Measurements from ENCODE around the gene RABL3. TPM values are rescaled to one million over a fixed set of nuclear protein-coding genes. Genes with fewer than 3 reads are reported as not detected.

Gene RABL3
- total and polyA plus RNA-seq, 2 donors = 18.2 to 19.1 TPM

DNA sequence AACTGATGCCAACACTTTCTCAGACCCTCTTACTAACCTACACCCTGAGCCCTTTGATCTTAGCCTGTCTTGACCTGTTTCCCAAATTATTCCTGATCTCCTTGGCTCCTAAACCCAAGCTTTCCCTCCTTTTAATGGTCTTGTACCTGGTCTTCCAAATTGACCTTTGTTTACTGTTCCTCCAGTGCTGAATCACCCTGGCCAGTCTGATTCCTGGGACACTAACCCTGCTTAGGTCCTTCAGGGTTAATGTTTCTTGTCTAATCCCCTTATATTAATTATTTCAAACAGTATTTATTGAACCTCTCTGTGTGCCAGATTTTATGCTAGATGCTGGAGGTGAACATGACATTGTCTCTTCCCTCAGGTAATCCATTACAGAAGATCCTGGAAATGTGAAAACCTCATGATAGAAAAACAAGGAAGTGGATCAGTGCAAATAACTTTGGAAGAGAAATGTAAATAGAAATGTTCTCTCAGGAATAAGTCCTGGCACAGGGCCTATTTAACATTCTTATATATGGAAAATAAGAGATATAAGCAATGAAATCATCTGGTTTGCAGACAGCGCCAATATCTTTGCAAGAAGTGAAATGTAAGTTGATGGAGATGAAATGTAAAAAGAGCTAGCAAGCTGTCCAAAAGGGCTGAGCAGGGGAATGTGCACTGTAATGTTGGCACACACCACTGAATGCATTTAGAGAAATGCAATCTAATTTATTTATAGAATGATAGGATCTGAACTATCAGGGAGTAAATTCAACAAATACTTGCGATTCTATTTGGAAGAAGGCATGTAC, 81.0 kb downstream of the RABL3 start:
- Histone ChIP-seq H3K36me3 (ENCODE audit: insufficient read depth) (no peaks in the 10 kb centered on the region), H3K27ac (ENCODE audit: low read depth) (no peak overlapping the region), H3K4me3 (ENCODE audit: low read depth, low read length) (no peak overlapping the region), H3K4me1 (ENCODE audit: insufficient read depth) (no peaks in the 10 kb centered on the region)
- no peak for DNase-seq (ENCODE audit: extremely low spot score)
- 6% methylated on average over 2 of the region's 2 CpGs for WGBS

GRCh38 chr3:120659834-120660233, 82.5 kb downstream of the RABL3 start:
- WGBS = 88% methylated on average over 2 of the region's 2 CpGs
- Histone ChIP-seq H3K36me3 (ENCODE audit: insufficient read depth) (no peaks in the 10 kb centered on the region), H3K4me1 (ENCODE audit: insufficient read depth) (no peaks in the 10 kb centered on the region), H3K4me3 (ENCODE audit: low read depth, low read length) (no peak overlapping the region), H3K27ac (ENCODE audit: low read depth) (no peak overlapping the region)
- no peak for DNase-seq (ENCODE audit: extremely low spot score)

DNA sequence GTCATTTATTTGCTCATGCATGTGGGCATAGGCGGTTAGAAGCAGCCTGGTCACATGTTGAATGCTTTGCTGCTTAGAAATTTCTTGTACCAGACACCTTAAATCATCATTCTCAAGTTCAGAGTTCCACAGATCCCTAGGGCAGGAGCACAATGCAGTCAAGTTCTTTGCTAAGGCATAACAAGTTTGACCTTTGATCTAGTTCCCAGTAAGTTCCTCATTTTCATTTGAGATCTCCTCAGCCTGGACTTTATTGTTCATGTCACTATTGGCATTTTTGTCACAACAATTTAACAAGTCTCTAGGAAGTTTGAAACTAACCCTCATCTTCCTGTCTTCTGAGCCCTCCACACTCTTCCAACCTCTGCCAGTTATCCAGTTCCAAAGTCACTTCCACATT, 83.0 kb downstream of the RABL3 start:
- Histone ChIP-seq H3K36me3 (ENCODE audit: insufficient read depth) (no peaks in the 10 kb centered on the region), H3K4me3 (ENCODE audit: low read depth, low read length) (no peak overlapping the region), H3K27ac (ENCODE audit: low read depth) (no peak overlapping the region), H3K4me1 (ENCODE audit: insufficient read depth) (no peaks in the 10 kb centered on the region)
- WGBS = 91% methylated on average over 1 of the region's 1 CpG
- no peak for DNase-seq (ENCODE audit: extremely low spot score)

DNA sequence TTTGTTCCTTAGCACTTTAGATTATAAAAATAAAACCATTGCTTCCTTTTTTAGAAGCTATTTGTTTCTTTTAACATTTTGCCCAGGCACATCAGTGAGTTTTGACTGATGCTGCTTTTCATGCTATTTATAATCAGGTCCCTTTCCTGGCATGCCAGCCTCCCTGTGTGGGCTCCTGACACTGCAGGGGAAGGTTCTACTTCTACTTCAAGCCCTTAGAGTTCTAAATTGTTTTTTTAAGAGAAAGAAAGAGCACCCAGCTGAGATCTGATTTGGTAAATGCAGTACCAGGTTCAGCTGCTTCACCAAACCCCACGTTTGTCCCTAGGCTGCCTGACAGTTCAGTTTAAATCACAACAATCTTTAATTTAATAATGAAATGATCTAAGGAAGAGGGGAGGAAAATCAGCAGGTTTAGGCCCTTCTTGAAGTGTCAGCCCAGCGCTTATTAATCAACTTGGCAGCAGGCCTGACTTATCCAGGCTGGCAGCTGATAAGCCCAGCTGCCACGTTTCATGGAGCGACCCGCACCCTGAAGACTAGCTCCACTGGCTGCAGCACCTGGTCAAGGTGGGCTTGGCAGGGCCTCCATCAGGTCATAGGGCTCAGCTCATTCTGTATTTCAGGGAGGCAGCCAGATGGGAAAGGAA, 89.3 kb downstream of the RABL3 start:
- Histone ChIP-seq H3K36me3 (ENCODE audit: insufficient read depth) (no peaks in the 10 kb centered on the region), H3K27ac (ENCODE audit: low read depth) (no peak overlapping the region), H3K4me1 (ENCODE audit: insufficient read depth) (no peaks in the 10 kb centered on the region), H3K4me3 (ENCODE audit: low read depth, low read length) (no peak overlapping the region)
- 75% methylated on average over 5 of the region's 5 CpGs for WGBS
- no peak for DNase-seq (ENCODE audit: extremely low spot score)

DNA sequence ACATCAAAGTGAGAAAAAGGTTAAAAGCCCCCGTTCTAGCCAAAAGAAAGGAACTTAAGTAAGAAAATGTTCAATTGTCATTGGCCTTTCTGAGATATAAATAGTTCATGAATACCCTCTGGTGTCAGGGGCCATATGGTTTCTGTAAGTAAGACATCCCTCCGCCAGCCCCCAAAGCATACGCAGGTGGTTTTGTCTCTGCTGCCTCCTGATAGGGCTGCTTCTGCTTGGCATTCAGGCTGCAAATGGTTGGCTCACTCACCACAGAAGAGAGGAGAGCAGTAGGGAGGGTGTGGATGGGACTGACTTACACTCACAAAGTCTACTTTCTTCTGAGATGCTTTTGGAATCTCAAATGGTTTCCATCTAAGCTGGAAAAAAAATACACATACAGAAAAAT, 90.0 kb downstream of the RABL3 start:
- Histone ChIP-seq H3K4me3 (ENCODE audit: low read depth, low read length) (no peak overlapping the region), H3K36me3 (ENCODE audit: insufficient read depth) (no peaks in the 10 kb centered on the region), H3K27ac (ENCODE audit: low read depth) (no peak overlapping the region), H3K4me1 (ENCODE audit: insufficient read depth) (no peaks in the 10 kb centered on the region)
- 51% methylated on average over 3 of the region's 3 CpGs for WGBS
- no peak for DNase-seq (ENCODE audit: extremely low spot score)

DNA sequence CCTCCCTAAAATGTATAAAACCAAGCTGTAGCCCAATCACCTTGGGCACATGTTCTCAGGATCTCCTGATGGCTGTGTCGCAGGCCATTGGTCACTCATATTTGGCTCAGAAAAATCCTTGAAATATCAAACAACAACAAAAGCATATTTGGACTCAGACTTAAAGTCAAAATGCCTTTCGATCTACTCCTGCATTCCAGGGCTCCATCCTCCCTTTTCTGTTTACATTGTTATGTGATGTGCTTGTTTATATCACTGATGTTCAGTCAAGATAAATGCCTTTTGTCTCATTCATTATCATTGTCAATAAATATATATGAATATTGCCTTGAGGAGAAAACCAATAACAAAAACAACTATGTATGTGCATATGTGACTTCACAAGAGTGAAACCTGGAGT, 92.0 kb downstream of the RABL3 start:
- H3K36me3 ChIP-seq (ENCODE audit: insufficient read depth) = no peaks in the 10 kb centered on the region
- WGBS = 67% methylated on average over 2 of the region's 2 CpGs
- no peak overlapping the region for H3K4me3 ChIP-seq (ENCODE audit: low read depth, low read length)
- H3K4me1 ChIP-seq (ENCODE audit: insufficient read depth) = no peaks in the 10 kb centered on the region
- no peak overlapping the region for H3K27ac ChIP-seq (ENCODE audit: low read depth)
- DNase-seq (ENCODE audit: extremely low spot score) = no peak

DNA sequence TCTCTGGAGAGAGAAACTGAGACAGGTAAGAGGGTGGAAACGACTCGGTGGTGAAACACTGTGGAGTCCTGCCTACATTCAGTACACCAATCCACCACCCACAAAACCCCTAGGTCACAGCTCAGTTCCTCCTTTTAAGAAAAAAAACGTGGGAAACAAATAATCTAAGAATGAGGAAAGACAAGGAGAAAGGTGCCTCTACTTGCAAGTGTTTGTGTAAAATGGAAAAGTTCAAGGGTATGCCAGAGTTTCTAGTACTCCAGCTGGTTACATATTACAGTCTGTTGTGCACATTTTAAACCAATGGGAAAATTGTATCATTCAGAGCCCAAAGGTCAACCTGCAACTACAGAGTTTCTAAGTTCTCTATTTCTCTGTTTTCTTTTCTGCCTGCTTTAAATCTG, 92.5 kb downstream of the RABL3 start:
- no peaks in the 10 kb centered on the region for H3K4me1 ChIP-seq (ENCODE audit: insufficient read depth)
- no peaks in the 10 kb centered on the region for H3K36me3 ChIP-seq (ENCODE audit: insufficient read depth)
- DNase-seq (ENCODE audit: extremely low spot score) = no peak
- WGBS = 73% methylated on average over 3 of the region's 3 CpGs
- H3K4me3 ChIP-seq (ENCODE audit: low read depth, low read length) = no peak overlapping the region
- no peak overlapping the region for H3K27ac ChIP-seq (ENCODE audit: low read depth)

- Histone ChIP-seq H3K36me3 (ENCODE audit: insufficient read depth) (no peaks in the 10 kb centered on the region), H3K27ac (ENCODE audit: low read depth) (no peak overlapping the region), H3K4me3 (ENCODE audit: low read depth, low read length) (no peak overlapping the region), H3K4me1 (ENCODE audit: insufficient read depth) (no peaks in the 10 kb centered on the region)
- no peak for DNase-seq (ENCODE audit: extremely low spot score)
- 91% methylated on average over 5 of the region's 5 CpGs for WGBS
These were observed 94.0 kb downstream of the RABL3 start for GRCh38 chr3:120648290-120648689.

GRCh38 chr3:120646771-120647432, 95.4 kb downstream of the RABL3 start:
- H3K36me3 ChIP-seq (ENCODE audit: insufficient read depth) = no peaks in the 10 kb centered on the region
- H3K4me3 ChIP-seq (ENCODE audit: low read depth, low read length) = no peak overlapping the region
- WGBS = 53% methylated on average over 5 of the region's 5 CpGs
- no peaks in the 10 kb centered on the region for H3K4me1 ChIP-seq (ENCODE audit: insufficient read depth)
- no peak for DNase-seq (ENCODE audit: extremely low spot score)
- no peak overlapping the region for H3K27ac ChIP-seq (ENCODE audit: low read depth)

- Histone ChIP-seq H3K4me3 (ENCODE audit: low read depth, low read length) (no peak overlapping the region), H3K4me1 (ENCODE audit: insufficient read depth) (no peaks in the 10 kb centered on the region), H3K27ac (ENCODE audit: low read depth) (no peak overlapping the region), H3K36me3 (ENCODE audit: insufficient read depth) (no peaks in the 10 kb centered on the region)
- WGBS = 49% methylated on average over 5 of the region's 5 CpGs
- no peak for DNase-seq (ENCODE audit: extremely low spot score)
These were observed 97.1 kb downstream of the RABL3 start for GRCh38 chr3:120645083-120645845.

GRCh38 chr3:120642368-120642948, 99.9 kb downstream of the RABL3 start:
- 71% methylated on average over 4 of the region's 4 CpGs for WGBS

DNA sequence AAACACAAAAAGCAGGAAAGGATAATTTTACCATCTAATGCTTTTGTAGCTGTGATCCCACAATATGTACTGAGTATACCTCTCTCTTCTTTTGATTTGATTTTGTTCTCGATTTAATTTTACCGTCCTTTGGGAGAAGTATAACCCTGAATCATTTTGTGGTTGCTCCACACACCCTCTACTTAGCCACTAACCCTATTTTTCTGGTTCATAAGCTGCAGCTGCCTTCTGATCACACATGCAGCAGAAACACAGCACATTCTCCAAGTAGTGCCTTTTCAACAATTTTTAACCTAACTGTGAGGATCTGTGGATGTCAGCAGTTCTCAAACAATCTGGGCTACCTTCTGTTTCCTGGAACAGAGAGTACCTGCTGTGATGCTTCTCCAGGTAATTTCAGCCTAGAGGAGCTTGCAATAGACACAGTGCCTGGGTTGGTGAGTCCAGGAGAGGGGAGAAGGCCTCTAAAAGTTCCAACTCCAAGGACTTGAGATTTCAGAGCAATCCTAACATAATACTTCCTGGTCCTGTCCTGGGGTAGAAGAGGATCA, 100.5 kb downstream of the RABL3 start:
- H3K27ac ChIP-seq (ENCODE audit: low read depth) = no peak overlapping the region
- no peak for DNase-seq (ENCODE audit: extremely low spot score)
- 95% methylated on average over 2 of the region's 2 CpGs for WGBS
- H3K4me3 ChIP-seq (ENCODE audit: low read depth, low read length) = no peak overlapping the region
- no peaks in the 10 kb centered on the region for H3K4me1 ChIP-seq (ENCODE audit: insufficient read depth)
- no peaks in the 10 kb centered on the region for H3K36me3 ChIP-seq (ENCODE audit: insufficient read depth)

More at GRCh38 chr3:120642368-120642948, 99.9 kb downstream of the RABL3 start:
- no peak for DNase-seq (ENCODE audit: extremely low spot score)
- Histone ChIP-seq H3K4me3 (ENCODE audit: low read depth, low read length) (no peak overlapping the region), H3K27ac (ENCODE audit: low read depth) (no peak overlapping the region), H3K36me3 (ENCODE audit: insufficient read depth) (no peaks in the 10 kb centered on the region), H3K4me1 (ENCODE audit: insufficient read depth) (no peaks in the 10 kb centered on the region)

DNA sequence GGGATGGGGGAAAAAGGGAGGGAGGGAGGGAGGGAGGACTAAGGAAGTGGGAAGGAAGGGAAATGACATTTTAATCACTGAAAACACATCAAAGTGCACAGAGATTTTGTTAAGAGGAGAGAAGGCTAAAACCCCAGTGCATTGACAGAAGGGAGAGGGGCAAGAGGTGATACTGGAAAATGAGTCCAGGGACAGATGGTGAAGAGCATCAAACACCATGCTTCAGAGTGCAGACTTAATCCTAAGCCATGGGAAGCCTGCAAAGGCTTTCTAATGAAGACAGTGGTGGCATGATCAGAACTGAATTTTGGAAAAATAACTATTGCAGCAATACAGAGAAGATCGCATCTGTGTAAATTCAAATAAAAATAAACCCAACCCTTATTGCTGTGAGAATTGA, 102.1 kb downstream of the RABL3 start:
- Histone ChIP-seq H3K4me3 (ENCODE audit: low read depth, low read length) (no peak overlapping the region), H3K4me1 (ENCODE audit: insufficient read depth) (no peaks in the 10 kb centered on the region), H3K36me3 (ENCODE audit: insufficient read depth) (no peaks in the 10 kb centered on the region), H3K27ac (ENCODE audit: low read depth) (no peak overlapping the region)
- no peak for DNase-seq (ENCODE audit: extremely low spot score)
- WGBS = 90% methylated on average over 1 of the region's 1 CpG

All from urinary bladder (tissue), 4 donors.